Activated CD8-positive, alpha-beta memory T cell treated with anti-CD3 and anti-CD28 coated beads for 48 hours (primary cell): ENCODE measurements around the gene ABCB4.
"Not testable (repeated sequence)": the region's sequence is repeated elsewhere in the genome, so short reads cannot be mapped to it uniquely, and the experiment has no call there.

Experiments used
- DNase-seq, 3 experiments: peaks; one replicate each; pipeline ENCODE4 v3.0.0-alpha.2; 2020; ENCODE audit warnings: low read depth in 2 of 3, low spot score in 2 of 3

ABCB4 gene

GRCh38 chr7:87476179-87476557, 688 bp upstream of the ABCB4 start:
- DNase-seq = no peak

GRCh38 chr7:87474533-87475358, 734 bp downstream of the ABCB4 start:
- DNase-seq = no peak

- DNase-seq = no peak
Observed at GRCh38 chr7:87473986-87474385, 1.5 kb downstream of the ABCB4 start.

- no peak for DNase-seq
Observed at GRCh38 chr7:87473192-87473591, 2.3 kb downstream of the ABCB4 start.

- DNase-seq = no peak
Observed at GRCh38 chr7:87471473-87471872, 4.0 kb downstream of the ABCB4 start.

GRCh38 chr7:87469204-87469603, 6.3 kb downstream of the ABCB4 start:
- not testable (repeated sequence) for DNase-seq

- not testable (repeated sequence) for DNase-seq
Observed at GRCh38 chr7:87465534-87465880, 10.0 kb downstream of the ABCB4 start.

GRCh38 chr7:87464830-87465533, 10.5 kb downstream of the ABCB4 start:
- DNase-seq = not testable (repeated sequence)

- no peak for DNase-seq
Observed at GRCh38 chr7:87463982-87464381, 11.5 kb downstream of the ABCB4 start.

- DNase-seq = not testable (repeated sequence)
Observed at GRCh38 chr7:87460444-87460843, 15.0 kb downstream of the ABCB4 start.

GRCh38 chr7:87459941-87460340, 15.5 kb downstream of the ABCB4 start:
- no peak for DNase-seq

GRCh38 chr7:87458148-87458547, 17.3 kb downstream of the ABCB4 start:
- no peak for DNase-seq

GRCh38 chr7:87456247-87456646, 19.2 kb downstream of the ABCB4 start:
- no peak for DNase-seq

GRCh38 chr7:87452279-87452678, 23.2 kb downstream of the ABCB4 start:
- DNase-seq = no peak

GRCh38 chr7:87451187-87451586, 24.3 kb downstream of the ABCB4 start:
- DNase-seq = no peak

GRCh38 chr7:87450706-87451105, 24.8 kb downstream of the ABCB4 start:
- DNase-seq = no peak

- DNase-seq = no peak
Observed at GRCh38 chr7:87448388-87448787, 27.1 kb downstream of the ABCB4 start.

GRCh38 chr7:87447116-87447635, 28.3 kb downstream of the ABCB4 start:
- DNase-seq = no peak

GRCh38 chr7:87445897-87446296, 29.6 kb downstream of the ABCB4 start:
- DNase-seq = no peak

- no peak for DNase-seq
Observed at GRCh38 chr7:87435546-87435945, 39.9 kb downstream of the ABCB4 start.

GRCh38 chr7:87432536-87432935, 42.9 kb downstream of the ABCB4 start:
- DNase-seq = no peak

- no peak for DNase-seq
Observed at GRCh38 chr7:87427288-87427687, 48.2 kb downstream of the ABCB4 start.
